NCI-H2107 (cell line): ENCODE results near the gene CALML6.
"Not testable (repeated sequence)": the region's sequence is repeated elsewhere in the genome, so short reads cannot be mapped to it uniquely, and the experiment has no call there.

Source experiments
- DNase-seq: peaks from one replicate; lab custom pipeline; 2025; lab: John Stamatoyannopoulos, UW

Gene CALML6

DNA sequence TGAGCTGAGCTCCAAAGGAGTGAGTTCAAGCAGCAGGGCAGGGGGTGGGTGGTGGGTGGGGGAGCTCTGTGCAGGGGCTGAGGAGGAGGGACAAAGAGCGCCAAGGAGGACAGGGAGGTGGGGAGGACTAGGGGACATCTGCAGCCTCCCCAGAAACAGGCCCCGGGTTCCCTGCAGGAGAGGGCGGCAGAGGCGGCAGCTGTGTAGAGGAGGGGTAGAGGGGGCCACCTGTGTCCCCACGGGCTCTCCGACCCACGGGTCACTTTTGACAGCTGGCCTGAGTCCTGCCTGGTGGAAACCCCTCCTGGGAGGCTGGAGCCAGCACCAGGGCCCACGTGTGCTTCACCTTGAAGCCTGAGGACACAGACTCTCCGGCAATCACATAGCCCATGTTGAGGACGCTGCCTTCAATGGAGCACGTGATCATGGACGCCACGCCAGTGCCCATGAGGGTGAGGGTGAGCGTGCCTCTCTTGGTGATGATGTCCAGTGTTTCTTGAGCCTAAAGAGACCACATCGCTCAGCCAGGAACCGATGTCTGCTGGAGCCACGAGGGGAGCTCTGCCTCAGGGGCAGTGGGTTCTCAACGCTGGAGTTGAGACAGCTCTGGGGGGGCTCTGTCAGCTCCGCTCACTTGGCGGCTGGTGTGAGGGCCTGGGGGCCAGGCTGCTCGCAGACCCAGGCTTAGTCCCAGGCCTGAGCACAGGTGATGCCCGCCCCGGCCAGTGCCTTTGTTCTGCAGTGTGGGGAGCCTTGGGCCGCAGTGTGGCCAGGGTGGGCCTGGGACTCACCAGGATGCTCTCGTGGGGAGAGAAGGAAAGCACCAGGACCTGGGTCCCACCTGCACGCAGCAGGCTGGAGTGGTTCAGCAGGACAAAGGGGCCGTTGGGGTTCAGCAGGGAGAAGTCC, 10.6 kb downstream of the CALML6 start:
- DNase-seq, result no peak

DNA sequence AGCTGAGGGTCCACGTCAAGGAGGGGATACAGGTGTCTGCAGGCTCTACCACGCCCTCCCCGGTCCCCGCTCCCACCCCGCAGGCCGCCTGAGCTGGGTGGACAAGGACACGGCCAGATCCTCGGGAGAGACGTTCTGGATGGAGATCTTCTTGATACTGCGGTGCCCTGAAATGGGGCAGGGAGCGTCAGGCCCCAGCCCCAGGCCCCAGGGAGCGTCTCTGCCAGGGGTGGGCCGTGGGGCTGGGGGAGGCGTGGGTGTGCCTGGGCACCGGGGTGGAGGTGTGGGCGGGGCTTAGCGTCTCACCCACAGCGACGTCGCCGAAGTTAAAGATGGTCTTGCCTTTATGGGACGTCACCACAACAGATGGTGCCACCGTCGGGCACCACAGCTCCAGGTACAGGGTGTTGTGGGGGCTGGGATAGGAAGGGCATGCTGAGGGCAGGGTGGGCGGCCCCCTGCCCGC, 11.3 kb downstream of the CALML6 start:
- DNase-seq, result no peak

GRCh38 chr1:1926886-1927660, 12.0 kb downstream of the CALML6 start:
- no peak for DNase-seq

DNA sequence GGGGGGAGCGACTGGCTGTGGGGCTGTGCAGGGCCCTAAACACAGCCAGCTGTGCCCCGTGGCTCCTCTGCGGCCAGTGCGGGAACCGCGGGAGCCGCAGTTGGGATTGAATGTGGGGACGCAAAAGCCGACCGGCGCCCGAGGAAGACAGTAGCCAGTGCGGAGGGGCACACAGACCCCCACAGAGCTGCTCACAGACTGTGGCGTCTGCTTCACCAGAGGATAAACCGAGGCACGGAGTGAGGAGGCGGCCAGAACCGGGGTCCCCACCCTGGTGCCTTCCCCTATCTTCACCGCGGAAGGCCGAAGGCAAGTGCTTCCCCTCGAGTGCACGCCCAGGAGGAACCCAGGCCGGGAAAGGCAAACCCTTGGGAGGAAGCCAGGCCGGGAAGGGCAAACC, 12.7 kb downstream of the CALML6 start:
- DNase-seq, result no peak

GRCh38 chr1:1928231-1929101, 13.4 kb downstream of the CALML6 start:
- no peak for DNase-seq

DNA sequence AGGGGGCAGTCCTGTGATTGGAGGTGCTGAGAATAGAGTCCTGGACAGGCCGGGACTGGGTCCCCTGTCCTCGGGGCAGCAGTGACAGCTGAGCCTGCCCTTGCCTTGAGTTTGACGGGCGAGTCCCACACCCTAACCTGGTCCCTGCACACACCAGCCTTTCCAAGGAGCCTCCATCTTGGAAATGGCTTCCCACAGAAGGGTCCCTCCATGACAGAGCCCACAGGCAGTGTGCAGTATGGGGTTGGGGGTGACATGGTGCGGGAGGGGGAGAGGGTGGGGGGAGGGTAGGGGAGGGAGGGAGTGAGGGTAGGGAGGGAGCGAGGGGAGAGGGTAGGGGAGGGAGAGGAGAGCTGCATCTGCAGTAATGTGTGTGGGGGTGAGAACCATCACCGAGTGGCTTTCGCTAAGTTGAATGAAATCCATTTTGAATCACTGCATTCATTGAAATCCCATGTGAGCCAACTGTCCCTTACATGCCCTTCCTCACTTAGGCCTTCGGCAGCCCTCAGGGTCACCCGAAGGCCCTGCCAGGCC, 14.1 kb downstream of the CALML6 start:
- DNase-seq, result no peak

GRCh38 chr1:1929639-1930545, 14.8 kb downstream of the CALML6 start:
- no peak for DNase-seq

DNA sequence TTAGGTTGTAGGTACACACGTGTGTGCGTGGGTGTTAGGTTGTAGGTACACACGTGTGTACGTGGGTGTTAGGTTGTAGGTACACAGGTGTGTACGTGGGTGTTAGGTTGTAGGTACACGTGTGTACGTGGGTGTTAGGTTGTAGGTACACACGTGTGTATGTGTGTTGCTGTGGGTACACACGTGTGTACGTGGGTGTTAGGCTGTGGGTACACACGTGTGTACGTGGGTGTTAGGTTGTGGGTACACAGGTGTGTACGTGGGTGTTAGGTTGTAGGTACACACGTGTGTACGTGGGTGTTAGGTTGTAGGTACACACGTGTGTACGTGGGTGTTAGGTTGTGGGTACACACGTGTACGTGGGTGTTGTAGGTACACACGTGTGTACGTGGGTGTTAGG, 19.8 kb downstream of the CALML6 start:
- DNase-seq, result not testable (repeated sequence)

- DNase-seq, result no peak
These were observed 22.0 kb downstream of the CALML6 start for GRCh38 chr1:1937061-1937460.

GRCh38 chr1:1937549-1938275, 22.7 kb downstream of the CALML6 start:
- no peak for DNase-seq

DNA sequence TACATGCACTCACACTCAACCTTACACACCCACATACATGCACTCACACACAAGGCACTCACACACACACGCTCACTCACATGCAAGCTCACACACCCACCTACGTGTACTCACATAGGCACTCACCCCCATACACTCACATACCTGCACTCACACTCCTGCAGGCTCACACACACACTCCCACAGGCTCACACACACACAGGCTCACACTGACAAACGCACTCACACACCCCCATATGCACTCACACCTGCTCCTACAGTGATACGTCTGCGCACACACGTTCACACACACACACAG, 23.2 kb downstream of the CALML6 start:
- DNase-seq, result no peak

DNA sequence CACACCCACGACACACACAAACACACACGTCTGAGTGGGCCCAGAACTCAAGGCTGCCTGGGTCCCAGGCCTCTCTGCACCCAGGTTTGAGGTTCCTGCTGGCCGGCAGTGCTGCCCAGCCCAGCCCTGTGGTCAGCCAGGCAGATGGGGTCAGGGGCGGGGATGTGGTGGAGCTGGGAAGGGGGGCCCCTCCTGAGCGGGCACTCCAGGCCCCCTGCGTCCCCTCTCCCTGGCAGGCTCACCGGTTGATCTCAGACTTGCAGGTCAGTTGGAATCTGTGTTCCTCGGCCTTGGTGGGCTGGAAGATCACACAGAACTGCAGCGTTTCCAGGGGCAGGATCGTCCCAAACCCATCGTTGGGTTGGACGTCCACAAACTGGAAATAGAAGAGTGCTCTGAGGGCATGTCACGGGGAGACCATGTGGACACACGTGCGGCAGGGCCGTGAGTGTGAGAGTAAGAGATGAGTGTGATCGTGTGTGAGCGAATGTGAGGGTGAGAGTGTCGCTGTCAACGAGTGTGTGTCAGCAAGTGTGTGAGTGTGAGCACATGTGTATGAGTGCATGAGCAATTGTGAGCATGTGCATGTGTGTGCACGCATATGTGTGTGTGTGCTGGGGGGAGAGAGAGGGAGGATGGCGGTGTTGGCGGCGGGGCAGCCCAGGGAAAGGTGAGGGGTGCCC, 23.7 kb downstream of the CALML6 start:
- no peak for DNase-seq

DNA sequence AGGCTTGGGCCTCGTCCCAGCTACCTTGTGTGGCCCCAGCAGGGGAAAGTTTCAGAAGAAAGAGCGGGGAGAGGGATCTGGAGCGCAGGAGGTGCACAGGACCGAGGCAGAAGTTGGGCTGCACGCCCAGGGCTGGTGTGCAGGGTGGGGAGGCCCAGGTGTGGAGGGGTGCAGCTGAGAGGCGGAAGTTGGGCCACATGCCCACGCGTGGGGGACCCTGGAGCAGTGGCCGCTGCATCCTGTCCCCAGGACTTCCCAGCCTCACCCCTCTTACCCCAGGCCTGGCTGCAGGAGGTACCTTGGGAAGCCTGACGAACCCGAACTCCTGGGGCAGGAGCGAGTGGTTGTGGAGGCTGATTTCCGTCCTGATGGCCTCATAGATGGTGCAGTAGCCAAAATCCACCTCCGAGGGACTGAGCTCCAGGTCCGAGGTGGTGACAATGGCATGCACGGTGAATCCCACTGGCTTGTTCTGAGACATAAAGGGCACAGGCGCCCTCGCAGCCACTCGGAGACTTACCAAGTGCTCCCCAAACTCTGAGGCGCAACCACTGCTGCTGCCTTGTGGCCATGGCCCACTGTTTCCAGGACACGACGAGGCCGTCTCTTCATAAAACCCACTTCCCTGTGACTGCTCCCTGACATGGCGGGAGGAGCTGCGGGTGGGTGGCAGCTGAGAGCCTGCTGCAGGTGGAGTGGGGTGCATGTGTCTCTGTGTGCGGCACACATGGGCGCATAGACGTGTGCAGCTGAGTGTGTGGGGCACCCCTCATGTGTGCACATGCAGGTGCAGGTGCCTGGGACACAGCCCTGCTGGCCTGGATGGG, 24.4 kb downstream of the CALML6 start:
- DNase-seq, result no peak

DNA sequence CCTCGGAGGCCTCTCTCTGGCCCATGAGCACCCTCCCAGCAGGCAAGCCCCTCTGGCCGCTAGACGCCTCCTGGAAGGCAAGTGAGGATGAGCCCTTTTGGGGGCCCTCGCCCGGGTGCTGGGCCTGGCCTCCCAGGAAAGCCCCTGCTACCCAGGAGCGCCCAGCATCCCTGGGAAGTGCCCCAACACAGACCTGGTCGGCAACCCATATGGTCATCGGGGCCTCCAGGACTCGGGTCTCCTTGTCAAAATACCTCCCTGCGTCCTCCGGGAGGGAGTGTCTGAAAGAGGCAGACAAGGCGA, 25.0 kb downstream of the CALML6 start:
- DNase-seq, result no peak

GRCh38 chr1:1941211-1941841, 26.3 kb downstream of the CALML6 start:
- no peak for DNase-seq

DNA sequence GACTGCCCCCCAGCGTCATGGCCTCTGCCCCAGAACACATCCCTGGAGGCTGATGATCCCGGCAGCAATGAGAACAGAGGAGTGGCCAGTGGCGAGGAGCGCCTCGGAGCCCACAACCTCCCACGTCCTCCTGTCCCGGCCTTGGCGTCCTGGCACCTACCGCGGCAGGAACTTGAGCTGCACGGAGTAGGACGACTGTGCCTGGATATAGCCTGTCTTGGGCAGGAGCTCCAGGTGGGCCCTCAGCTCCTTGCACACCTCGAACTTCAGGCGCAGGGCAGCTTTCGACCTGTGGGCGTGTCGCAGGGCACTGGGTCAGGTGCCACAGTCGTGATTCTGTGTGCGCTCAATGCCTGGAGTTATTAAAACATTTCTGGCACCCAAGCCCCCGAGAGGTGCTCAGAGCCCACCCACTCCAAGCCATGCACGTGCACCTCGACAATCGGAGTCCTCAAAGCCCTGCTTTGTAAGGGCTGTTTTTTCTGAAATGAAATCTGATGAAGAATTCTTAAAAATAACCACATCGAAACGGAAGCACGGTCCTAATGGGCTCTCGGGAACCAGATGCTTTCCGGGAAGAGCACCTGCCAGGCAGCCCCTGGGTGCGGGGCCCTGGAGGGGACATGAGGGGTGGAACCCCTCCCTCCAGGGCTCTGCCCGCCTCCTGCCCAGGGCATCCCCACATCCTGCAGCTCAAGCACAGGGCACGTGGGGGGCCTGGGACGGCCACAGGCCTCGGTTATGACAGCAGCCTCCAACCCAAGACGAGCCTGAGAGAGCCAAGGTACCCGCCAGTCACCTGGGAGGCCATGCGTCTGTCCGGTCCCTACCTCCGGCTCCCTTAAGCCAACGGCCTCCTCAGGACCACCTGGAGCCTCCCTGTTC, 27.1 kb downstream of the CALML6 start:
- DNase-seq, result no peak
